Camera-type eye (tissue), 1 donor: ENCODE data around the gene PRTG. TPM values are rescaled to one million over a fixed set of nuclear protein-coding genes. Genes with fewer than 3 reads are reported as not detected.

ENCODE experiments used
- total RNA-seq: library from RNA; depleted of rRNA; stranded (reverse); fragments of >200 nt; gene quantifications from one replicate; pipeline ENCODE4 v1.2.3, GENCODE V29; 2014

PRTG gene
- total RNA-seq, result 34.4 TPM

GRCh38 chr15:55742927-55743728, at the start of gene PRTG:
TSS of gene PRTG (minus strand) at chr15:55743152. CDS start at chr15:55742931, 221 bp downstream.

GRCh38 chr15:55588070-55588814, 154.7 kb downstream of the PRTG start, which contains the start of gene PYGO1:
TSS of gene PYGO1 (minus strand) at chr15:55588345. CDS start at chr15:55587883, 462 bp downstream.

Other genes with a start within 250 kb of the PRTG start
- 8.9 TPM for gene DNAAF4, start 234.9 kb downstream of the PRTG start, total RNA-seq
- 36.4 TPM for gene PYGO1, start 154.8 kb downstream of the PRTG start, total RNA-seq